Karpas-422 (cell line): Measurements from ENCODE around the gene TMEM128. TPM values are rescaled to one million over a fixed set of nuclear protein-coding genes. Genes with fewer than 3 reads are reported as not detected.
A peak's percentile ranks its signal among the peaks of the same experiment; 100 is the strongest.
"Not testable (repeated sequence)": the region's sequence is repeated elsewhere in the genome, so short reads cannot be mapped to it uniquely, and the experiment has no call there.

Experiments
- DNase-seq: peaks from one replicate; pipeline ENCODE4 v3.0.0-alpha.2; 2015
- H2AFZ ChIP-seq: fragments of 200-600 bp; sonication (generic); 2 replicates; pipeline ENCODE4 v1.6.1; 2014; ENCODE audit warnings: antibody characterized with exemption, low read length, mixed read lengths
- H3K27ac ChIP-seq: fragments of 200-600 bp; sonication (generic); 2 replicates; pipeline ENCODE4 v1.5.1; 2014; ENCODE audit warnings: mild to moderate bottlenecking, low read length, moderate library complexity
- H3K27me3 ChIP-seq: fragments of 200-600 bp; sonication (generic); 2 replicates; pipeline ENCODE4 v1.6.1; 2014; ENCODE audit warnings: low read length, mixed read lengths
- H3K36me3 ChIP-seq: fragments of 200-600 bp; sonication (generic); 2 replicates; pipeline ENCODE4 v1.6.1; 2014; ENCODE audit warnings: low read length, mixed read lengths; ENCODE audit not compliant: insufficient read depth
- H3K4me1 ChIP-seq: fragments of 200-600 bp; sonication (generic); 2 replicates; pipeline ENCODE4 v1.6.1; 2014; ENCODE audit warnings: mild to moderate bottlenecking, low read length, mixed read lengths
- H3K4me2 ChIP-seq: fragments of 200-600 bp; sonication (generic); 2 replicates; pipeline ENCODE4 v1.6.1; 2014; ENCODE audit warnings: low read length, low read depth, mild to moderate bottlenecking; ENCODE audit not compliant: poor library complexity, severe bottlenecking
- H3K4me3 ChIP-seq: fragments of 200-600 bp; sonication (generic); 2 replicates; pipeline ENCODE4 v1.5.1; 2014; ENCODE audit warnings: mild to moderate bottlenecking, antibody characterized with exemption, low read length, mixed read lengths
- H3K79me2 ChIP-seq: fragments of 200-600 bp; sonication (generic); 2 replicates; pipeline ENCODE4 v1.6.1; 2014; ENCODE audit warnings: mild to moderate bottlenecking, low read length, mixed read lengths
- H3K9ac ChIP-seq: fragments of 200-600 bp; sonication (generic); 2 replicates; pipeline ENCODE4 v1.6.0; 2014; ENCODE audit warnings: low read length
- H3K9me2 ChIP-seq: fragments of 200-600 bp; sonication (generic), shearing (Covaris generic); replicated peaks from 2 replicates; pipeline ENCODE4 v1.6.0; 2014; ENCODE audit warnings: mild to moderate bottlenecking, low read length, moderate library complexity; ENCODE audit not compliant: insufficient read depth
- H3K9me3 ChIP-seq: fragments of 300-700, 200-600 bp; sonication (generic); 2 replicates; pipeline ENCODE4 v1.6.1; 2014; ENCODE audit warnings: low read length, mixed read lengths
- H4K20me1 ChIP-seq: fragments of 200-600 bp; sonication (generic); 2 replicates; pipeline ENCODE4 v1.6.1; 2014; ENCODE audit warnings: mild to moderate bottlenecking, antibody characterized with exemption, low read length, low read depth; ENCODE audit not compliant: insufficient read depth
- total RNA-seq: library from RNA; depleted of rRNA; stranded (reverse); fragments of >200 nt; shearing (Covaris generic); gene quantifications from 2 replicates; pipeline ENCODE4 v1.2.3, GENCODE V29; 2014; ENCODE audit warnings: low replicate concordance

TMEM128 gene
- total RNA-seq, 1 experiment from 2014 or later: 30.9 TPM

DNA sequence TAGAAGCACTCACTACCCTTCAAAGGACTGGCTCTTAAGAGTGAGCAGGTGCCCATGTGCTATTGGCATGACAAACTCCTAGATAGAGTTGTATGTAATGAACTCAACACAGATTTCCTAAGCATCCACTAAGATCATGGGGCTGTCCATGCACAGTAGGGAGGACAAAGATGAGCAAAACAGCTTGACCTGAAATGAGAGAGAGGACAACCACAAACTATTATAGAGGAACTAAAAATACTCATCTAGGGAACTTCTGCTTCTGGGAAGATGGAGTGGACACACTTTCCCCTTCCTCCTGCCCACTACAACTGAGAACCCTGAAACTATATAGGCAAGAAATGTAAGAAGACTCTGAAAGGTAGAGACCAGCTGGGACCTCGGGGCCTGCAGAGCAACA lies 20.8 kb upstream of the TMEM128 start:
- Histone ChIP-seq H4K20me1 (no peaks in the 10 kb centered on the region), H3K27me3 (no peaks in the 10 kb centered on the region), H3K27ac (no peak overlapping the region), H3K9me2 (no peaks in the 10 kb centered on the region), H3K4me1 (no peaks in the 10 kb centered on the region), H3K36me3 (peaks cover 33% of the 10 kb centered on the region), H2AFZ (no peak overlapping the region), H3K9me3 (no peaks in the 10 kb centered on the region), H3K4me2 (no peak overlapping the region), H3K9ac (no peak overlapping the region), H3K4me3 (no peak overlapping the region), H3K79me2 (no peaks in the 10 kb centered on the region)
- DNase-seq: no peak

DNA sequence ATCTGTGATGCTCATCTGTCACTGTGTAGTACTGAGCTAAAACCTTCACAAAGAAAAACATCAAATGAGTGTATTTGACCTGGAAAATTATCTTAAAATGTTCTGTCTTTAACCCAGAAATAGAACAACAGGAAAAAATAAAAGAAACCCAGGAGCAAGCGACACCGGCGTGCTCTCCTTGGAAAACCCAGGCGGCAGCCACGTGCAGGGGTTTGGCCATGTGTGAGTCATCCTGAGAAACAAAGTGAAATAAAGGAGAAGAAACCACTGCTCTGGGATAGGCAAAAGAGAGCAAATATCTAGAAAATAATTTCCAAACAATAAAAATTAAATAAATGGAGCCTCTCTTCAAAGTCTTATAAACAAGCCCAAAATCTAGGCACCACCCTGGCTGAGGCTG lies 20.0 kb upstream of the TMEM128 start:
- Histone ChIP-seq H3K36me3 (peaks cover 33% of the 10 kb centered on the region), H2AFZ (no peak overlapping the region), H3K27me3 (no peaks in the 10 kb centered on the region), H3K9ac (no peak overlapping the region), H3K9me2 (no peaks in the 10 kb centered on the region), H3K4me1 (no peaks in the 10 kb centered on the region), H3K79me2 (no peaks in the 10 kb centered on the region), H3K4me3 (no peak overlapping the region), H4K20me1 (no peaks in the 10 kb centered on the region), H3K4me2 (no peak overlapping the region), H3K9me3 (no peaks in the 10 kb centered on the region), H3K27ac (no peak overlapping the region)
- no peak for DNase-seq

DNA sequence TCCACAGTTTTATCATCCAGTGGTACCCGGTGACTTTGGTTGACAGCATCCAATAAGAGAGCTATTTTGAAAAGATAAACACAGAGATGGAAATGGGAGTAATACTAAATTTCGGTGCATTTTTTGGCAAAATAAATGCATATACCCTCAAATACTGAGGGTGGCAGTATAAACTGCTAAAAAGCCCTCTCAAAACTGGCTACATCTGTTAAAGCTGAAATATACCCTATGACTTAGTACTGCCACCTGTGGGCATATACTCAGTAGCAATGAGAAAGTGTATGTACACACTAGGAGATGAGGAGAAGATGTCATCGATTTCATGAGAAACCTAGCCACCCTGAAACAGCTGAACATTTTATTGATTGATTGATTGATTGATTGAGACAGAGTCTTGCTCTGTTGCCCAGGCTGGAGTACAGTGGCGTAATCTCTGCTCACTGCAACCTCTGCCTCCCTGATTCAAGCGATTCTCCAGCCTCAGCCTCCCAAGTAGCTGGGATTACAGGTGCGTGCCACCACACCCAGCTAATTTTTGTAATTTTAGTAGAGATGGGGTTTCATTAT lies 12.2 kb upstream of the TMEM128 start:
- no peaks in the 10 kb centered on the region for H3K27me3 ChIP-seq
- no peak overlapping the region for H3K27ac ChIP-seq
- H3K9me2 ChIP-seq: no peaks in the 10 kb centered on the region
- no peak overlapping the region for H3K9ac ChIP-seq
- no peaks in the 10 kb centered on the region for H4K20me1 ChIP-seq
- no peak overlapping the region for H2AFZ ChIP-seq
- H3K36me3 ChIP-seq: no peaks in the 10 kb centered on the region
- H3K4me3 ChIP-seq: no peak overlapping the region
- H3K4me1 ChIP-seq: no peaks in the 10 kb centered on the region
- no peak overlapping the region for H3K4me2 ChIP-seq
- peak; percentile 86 for DNase-seq
- no peaks in the 10 kb centered on the region for H3K79me2 ChIP-seq
- H3K9me3 ChIP-seq: no peaks in the 10 kb centered on the region

DNA sequence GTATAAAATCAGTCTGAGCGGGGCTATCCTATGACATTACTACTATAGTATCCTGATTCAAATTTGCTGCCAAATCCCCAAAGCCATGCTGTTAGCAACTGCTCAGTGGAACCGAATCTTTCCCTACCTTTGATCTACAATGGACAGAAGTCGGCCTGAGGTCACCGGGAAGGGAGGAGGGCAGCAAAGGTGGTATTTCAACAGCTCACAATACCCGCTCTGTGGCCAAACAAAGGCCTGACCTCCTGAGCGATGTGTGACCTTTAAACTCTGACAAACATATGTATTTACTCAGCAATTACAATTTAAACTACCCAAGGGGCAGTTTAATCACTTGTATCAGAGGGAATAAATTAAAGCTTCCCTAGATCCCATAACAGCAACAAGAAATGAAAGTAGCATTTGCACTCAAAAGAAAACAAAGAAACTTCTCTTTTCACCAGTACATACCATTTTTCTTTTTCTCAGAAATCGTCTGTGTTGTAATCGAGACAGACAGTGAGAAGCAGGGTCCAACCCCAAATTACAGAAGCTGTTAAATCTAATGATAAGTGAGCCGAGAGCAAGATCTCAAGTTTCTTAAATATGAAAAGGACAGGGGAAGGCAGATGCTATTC lies 11.6 kb upstream of the TMEM128 start:
- DNase-seq: no peak

DNA sequence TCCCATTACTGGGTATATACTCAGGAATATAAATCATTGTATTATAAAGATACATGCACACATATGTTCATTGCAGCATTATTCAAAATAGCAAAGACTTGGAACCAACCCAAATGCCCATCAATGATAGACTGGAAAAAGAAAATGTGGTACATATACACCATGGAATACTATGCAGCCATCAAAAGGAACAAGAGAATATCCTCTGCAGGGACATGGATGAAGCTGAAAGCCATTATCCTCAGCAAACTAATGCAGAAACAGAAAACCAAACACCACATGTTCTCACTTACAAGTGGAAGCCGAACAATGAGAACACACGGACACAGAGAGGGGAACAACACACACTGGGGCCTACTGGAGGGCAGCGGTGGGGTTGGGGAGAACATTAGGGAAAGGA lies 9.7 kb upstream of the TMEM128 start:
- H3K79me2 ChIP-seq, H3K4me1 ChIP-seq, H3K4me3 ChIP-seq, H3K9ac ChIP-seq, H3K36me3 ChIP-seq, H3K9me3 ChIP-seq, H3K27me3 ChIP-seq, H3K4me2 ChIP-seq, H3K27ac ChIP-seq, DNase-seq, H3K9me2 ChIP-seq, H2AFZ ChIP-seq, H4K20me1 ChIP-seq: not testable (repeated sequence)

More for the DNA sequence above, 11.6 kb upstream of the TMEM128 start:
- Histone ChIP-seq H3K9ac (no peak overlapping the region), H3K4me2 (no peak overlapping the region), H3K4me1 (no peaks in the 10 kb centered on the region), H3K9me2 (no peaks in the 10 kb centered on the region), H3K27me3 (no peaks in the 10 kb centered on the region), H3K79me2 (no peaks in the 10 kb centered on the region), H3K9me3 (no peaks in the 10 kb centered on the region), H3K36me3 (no peaks in the 10 kb centered on the region), H3K27ac (no peak overlapping the region), H4K20me1 (no peaks in the 10 kb centered on the region), H3K4me3 (no peak overlapping the region), H2AFZ (no peak overlapping the region)

DNA sequence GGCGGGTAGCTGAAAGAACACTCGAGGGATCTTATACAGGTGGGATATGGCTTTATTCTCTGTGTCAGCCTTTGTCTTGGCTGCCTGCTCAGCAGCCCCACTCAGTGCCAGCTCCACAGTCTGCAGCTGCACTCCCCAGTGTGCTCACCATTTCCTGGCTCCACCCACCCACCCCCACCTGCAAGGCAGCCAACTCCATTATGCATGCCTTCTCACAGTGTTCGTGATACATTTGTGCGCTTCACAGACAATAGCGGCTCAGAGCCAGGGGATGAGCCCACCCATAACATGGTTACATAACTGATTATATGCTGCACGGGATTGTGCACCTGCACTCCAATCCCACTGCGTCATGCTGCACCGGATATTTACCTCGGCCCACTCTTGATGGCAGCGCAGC lies 8.8 kb upstream of the TMEM128 start:
- Histone ChIP-seq H3K27me3 (no peaks in the 10 kb centered on the region), H3K36me3 (no peaks in the 10 kb centered on the region), H3K4me3 (no peak overlapping the region), H3K9me3 (no peaks in the 10 kb centered on the region), H3K4me1 (no peaks in the 10 kb centered on the region), H4K20me1 (no peaks in the 10 kb centered on the region), H3K4me2 (no peak overlapping the region), H3K27ac (no peak overlapping the region), H2AFZ (no peak overlapping the region), H3K9me2 (no peaks in the 10 kb centered on the region), H3K9ac (no peak overlapping the region), H3K79me2 (no peaks in the 10 kb centered on the region)
- no peak for DNase-seq

DNA sequence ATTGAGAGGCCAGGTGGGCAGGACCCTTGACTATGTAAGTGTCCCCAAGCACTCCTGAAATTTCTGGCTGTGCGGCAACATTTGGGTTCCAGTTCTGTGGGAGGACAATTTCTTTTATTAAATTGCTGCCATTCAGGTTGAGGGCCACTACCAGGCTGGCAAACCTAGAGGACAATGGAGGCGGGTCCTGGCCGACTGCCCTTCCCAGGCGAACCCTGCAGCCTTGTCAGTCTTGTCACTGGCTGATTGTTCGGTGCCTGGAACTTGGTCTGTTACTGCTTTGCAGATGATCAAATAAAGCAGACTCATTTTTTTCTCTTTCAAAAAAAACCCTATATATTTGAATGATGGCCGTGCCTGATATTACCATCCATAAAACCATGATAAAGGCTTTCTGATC lies 6.6 kb upstream of the TMEM128 start:
- no peak overlapping the region for H2AFZ ChIP-seq
- no peaks in the 10 kb centered on the region for H3K9me3 ChIP-seq
- no peaks in the 10 kb centered on the region for H3K79me2 ChIP-seq
- H3K27me3 ChIP-seq: no peaks in the 10 kb centered on the region
- no peaks in the 10 kb centered on the region for H3K4me1 ChIP-seq
- H4K20me1 ChIP-seq: no peaks in the 10 kb centered on the region
- H3K36me3 ChIP-seq: no peaks in the 10 kb centered on the region
- no peak overlapping the region for H3K9ac ChIP-seq
- H3K9me2 ChIP-seq: no peaks in the 10 kb centered on the region
- no peak overlapping the region for H3K4me3 ChIP-seq
- no peak overlapping the region for H3K4me2 ChIP-seq
- DNase-seq: no peak
- H3K27ac ChIP-seq: no peak overlapping the region

DNA sequence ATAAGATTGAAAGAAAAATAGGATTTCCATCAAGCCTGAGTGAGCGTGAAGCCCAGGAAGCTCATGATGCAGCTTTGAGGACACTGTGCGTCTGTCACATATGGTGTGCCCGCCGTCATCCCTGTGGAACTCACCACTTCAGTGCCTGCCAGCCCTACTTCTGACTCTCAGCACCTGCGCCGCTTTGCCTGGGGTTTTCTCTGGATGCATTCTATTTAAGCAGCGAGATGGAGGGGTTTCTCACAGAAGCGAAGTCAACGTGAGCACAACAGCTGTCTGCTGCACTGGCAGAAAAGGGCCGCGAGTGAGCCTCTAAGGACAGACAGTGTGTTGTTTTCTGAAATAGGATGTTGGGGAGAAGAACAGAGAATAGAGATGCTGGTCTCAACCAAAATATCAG lies 6.2 kb upstream of the TMEM128 start:
- H3K79me2 ChIP-seq: no peaks in the 10 kb centered on the region
- no peak overlapping the region for H3K27ac ChIP-seq
- H3K9me2 ChIP-seq: no peaks in the 10 kb centered on the region
- no peak overlapping the region for H3K9ac ChIP-seq
- H3K4me2 ChIP-seq: no peak overlapping the region
- no peaks in the 10 kb centered on the region for H4K20me1 ChIP-seq
- H3K4me1 ChIP-seq: peaks cover under 1% of the 10 kb centered on the region
- H3K9me3 ChIP-seq: no peaks in the 10 kb centered on the region
- DNase-seq: no peak
- no peaks in the 10 kb centered on the region for H3K36me3 ChIP-seq
- H3K4me3 ChIP-seq: no peak overlapping the region
- no peaks in the 10 kb centered on the region for H3K27me3 ChIP-seq
- H2AFZ ChIP-seq: no peak overlapping the region
